Measurements from ENCODE around the gene MOB1A. TPM values are rescaled to one million over a fixed set of nuclear protein-coding genes. Genes with fewer than 3 reads are reported as not detected.

Gene MOB1A
- total and polyA plus RNA-seq, 2 experiments from 2014 or later = 36.2 to 111 TPM

- TF ChIP-seq ZNF462 (CRISPR knock-in tag; IDR thresholded peaks at IDR 0.05) (no peak), EZH2 (IDR thresholded peaks at IDR 0.05; ENCODE audit: low read depth, unreplicated experiment) (no peak), STAT1 (IDR thresholded peaks at IDR 0.05; ENCODE audit: unreplicated experiment) (no peak), JUNB (IDR thresholded peaks at IDR 0.05; ENCODE audit: unreplicated experiment) (no peak), ZNF331 (CRISPR knock-in tag; IDR thresholded peaks at IDR 0.05; ENCODE audit: low read depth) (no peak), NANOG (IDR thresholded peaks at IDR 0.05; ENCODE audit: borderline replicate concordance) (no peak)
These were observed 18.4 kb upstream of the MOB1A start (continued) for GRCh38 chr2:74197049-74197448.

GRCh38 chr2:74194799-74195198, 16.1 kb upstream of the MOB1A start:
- peaks cover 8% of the 10 kb centered on the region; the same call in 2 of the 3 replicates for H3K9me3 Mint-ChIP-seq
- H3K4me3 ChIP-seq = no peak overlapping the region
- peaks cover 18% of the 10 kb centered on the region for H3K27me3 Mint-ChIP-seq (ENCODE audit: insufficient read depth, low read depth, poor library complexity)
- no peak overlapping the region for H3K27ac Mint-ChIP-seq
- H2AFZ ChIP-seq = no peak overlapping the region; the same call in 1 of the 2 replicates
- H3F3A ChIP-seq (replicated peaks; ENCODE audit: low read depth) = no peaks in the 10 kb centered on the region
- H3K4me1 Mint-ChIP-seq = peaks cover 12% of the 10 kb centered on the region
- H3K79me2 ChIP-seq (replicated peaks; ENCODE audit: insufficient read depth) = peaks cover 13% of the 10 kb centered on the region
- H3K27ac ChIP-seq (ENCODE audit: low read depth) = no peak overlapping the region
- ATAC-seq (no peak), DNase-seq (ENCODE audit: low spot score) (no peak)
- no peaks in the 10 kb centered on the region for H3K36me3 ChIP-seq (ENCODE audit: insufficient read depth)
- H3K4me3 Mint-ChIP-seq = no peak overlapping the region
- peaks cover 7% of the 10 kb centered on the region for H4K20me1 ChIP-seq (replicated peaks; ENCODE audit: insufficient read depth)
- H3K27me3 ChIP-seq (ENCODE audit: insufficient read depth) = no peaks in the 10 kb centered on the region
- H3K9me2 ChIP-seq (ENCODE audit: insufficient read depth) = no peaks in the 10 kb centered on the region
- peaks cover 9% of the 10 kb centered on the region for H3K4me1 ChIP-seq (ENCODE audit: insufficient read depth)
- H3K4me2 ChIP-seq = no peak overlapping the region
- H3K36me3 Mint-ChIP-seq (ENCODE audit: low read depth) = peaks cover 12% of the 10 kb centered on the region
- TF ChIP-seq ETS1 (IDR thresholded peaks at IDR 0.05) (no peak), POLR2AphosphoS5 (IDR thresholded peaks at IDR 0.05; ENCODE audit: low read depth) (no peak), CREB1 (CRISPR knock-in tag; IDR thresholded peaks at IDR 0.05; ENCODE audit: low read depth) (no peak), NANOG (IDR thresholded peaks at IDR 0.05; ENCODE audit: borderline replicate concordance) (no peak), ZNF114 (CRISPR knock-in tag; IDR thresholded peaks at IDR 0.05) (no peak), STAT1 (IDR thresholded peaks at IDR 0.05; ENCODE audit: unreplicated experiment) (no peak), REST (IDR thresholded peaks at IDR 0.05; ENCODE audit: unreplicated experiment) (no peak), EZH2phosphoT487 (IDR thresholded peaks at IDR 0.05; ENCODE audit: unreplicated experiment) (no peak), CTCF (conservative IDR thresholded peaks at IDR 0.05; ENCODE audit: low read depth in 2 of 2) (no peak)

Data from GM23338 (cell line).